Non-pigmented ciliary epithelial cell (primary cell): ENCODE data around the gene VPS37D.

Experiments used
- DNase-seq: peaks from one replicate; pipeline ENCODE4 v3.0.0-alpha.2; 2010; ENCODE audit warnings: low read depth

Gene VPS37D

DNA sequence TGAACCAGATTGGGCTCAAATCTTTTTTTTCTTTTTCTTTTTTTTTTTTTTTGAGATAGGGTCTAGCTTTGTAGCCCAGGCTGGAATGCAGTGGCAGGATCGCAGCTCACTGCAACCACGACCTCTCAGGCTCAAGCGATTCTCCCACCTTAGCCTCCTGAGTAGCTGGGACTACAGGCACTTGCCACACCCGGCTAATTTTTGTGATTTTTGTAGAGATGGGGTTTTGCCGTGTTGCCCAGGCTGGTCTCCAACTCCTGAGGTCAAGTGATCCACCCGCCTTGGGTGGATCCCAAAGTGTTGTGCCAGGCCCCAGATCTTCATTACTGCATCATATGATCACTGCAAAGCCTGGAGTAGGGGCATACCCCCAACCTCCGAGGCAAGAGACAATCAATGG is 12.9 kb downstream of the VPS37D start:
- DNase-seq: no peak

DNA sequence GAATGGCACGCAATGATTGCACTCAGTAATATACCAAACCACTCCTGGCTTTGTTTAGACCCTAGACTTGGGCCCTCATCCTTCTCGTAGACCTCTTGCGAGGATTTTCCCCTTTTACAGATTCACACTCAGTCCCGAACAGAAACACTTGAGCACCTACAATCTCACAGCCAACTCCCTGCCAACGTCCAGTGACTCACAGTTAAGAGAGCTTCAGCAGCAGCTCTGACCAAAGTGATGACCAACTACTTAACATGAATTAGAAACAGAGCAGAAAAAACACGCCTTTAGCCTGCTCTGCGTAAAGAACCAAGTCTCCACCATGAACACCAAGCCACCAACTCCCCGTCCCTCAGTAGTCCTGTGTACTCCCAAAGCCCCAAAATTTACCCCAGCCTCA is 13.4 kb downstream of the VPS37D start:
- DNase-seq: peak; percentile 36

DNA sequence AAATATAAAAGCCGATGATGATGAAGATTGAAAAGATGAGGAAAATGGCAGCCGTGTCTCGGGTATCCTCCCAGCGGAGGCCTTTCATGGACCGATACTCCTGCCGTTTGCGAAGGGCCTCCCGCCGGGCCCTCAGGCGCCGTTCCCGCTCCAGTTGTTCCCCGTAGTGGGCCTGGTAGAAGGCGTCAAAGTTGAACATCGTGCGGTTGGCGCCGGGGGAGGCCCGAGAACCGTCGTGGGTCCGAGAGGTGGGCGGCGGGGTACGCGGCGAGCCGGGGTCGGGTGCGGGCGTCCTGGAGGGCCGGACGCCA is 15.1 kb downstream of the VPS37D start:
- no peak for DNase-seq

DNA sequence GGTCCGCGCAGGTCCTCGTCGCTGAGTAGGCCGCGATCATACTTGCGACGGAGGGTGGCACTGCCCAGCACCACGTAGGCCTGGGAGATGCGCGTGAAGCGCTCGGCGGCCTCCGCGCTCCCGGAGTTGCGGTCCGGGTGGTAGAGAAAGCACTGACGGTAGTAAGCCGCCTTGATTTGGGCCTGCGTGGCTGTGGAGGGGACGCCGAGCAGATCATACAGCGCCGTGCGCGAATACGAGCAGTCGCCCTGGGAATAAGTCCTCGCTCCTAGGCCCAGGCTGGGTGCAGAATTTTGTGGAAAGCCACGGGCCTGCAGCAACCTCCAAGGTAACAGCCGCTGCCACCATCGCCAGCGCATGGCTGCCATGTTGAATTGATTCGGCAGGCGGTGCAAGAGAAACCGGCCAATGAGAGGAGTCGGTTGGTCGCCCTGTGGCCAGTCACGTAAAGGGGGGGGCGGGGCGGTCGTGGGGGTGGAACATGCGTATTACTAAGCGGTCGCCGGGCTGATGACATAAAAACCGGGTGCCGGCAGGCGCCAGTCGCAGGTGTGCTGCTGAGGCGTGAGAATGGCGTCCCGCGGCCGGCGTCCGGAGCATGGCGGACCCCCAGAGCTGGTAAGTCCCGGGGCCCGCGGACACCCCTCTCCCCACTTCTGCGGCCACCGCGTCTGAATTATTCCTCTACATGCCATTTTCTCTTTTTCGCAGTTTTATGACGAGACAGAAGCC is 15.6 kb downstream of the VPS37D start, which contains the start of the genes BUD23 and DNAJC30:
Gene BUD23 (plus strand): TSS at position 542 of the 732 bp plus-strand sequence. CDS start 29 bp downstream, at position 571.
Gene DNAJC30 (minus strand): TSS at position 398 of the 732 bp plus-strand sequence. CDS start 30 bp downstream, at position 368.
- DNase-seq: peak; percentile 71

DNA sequence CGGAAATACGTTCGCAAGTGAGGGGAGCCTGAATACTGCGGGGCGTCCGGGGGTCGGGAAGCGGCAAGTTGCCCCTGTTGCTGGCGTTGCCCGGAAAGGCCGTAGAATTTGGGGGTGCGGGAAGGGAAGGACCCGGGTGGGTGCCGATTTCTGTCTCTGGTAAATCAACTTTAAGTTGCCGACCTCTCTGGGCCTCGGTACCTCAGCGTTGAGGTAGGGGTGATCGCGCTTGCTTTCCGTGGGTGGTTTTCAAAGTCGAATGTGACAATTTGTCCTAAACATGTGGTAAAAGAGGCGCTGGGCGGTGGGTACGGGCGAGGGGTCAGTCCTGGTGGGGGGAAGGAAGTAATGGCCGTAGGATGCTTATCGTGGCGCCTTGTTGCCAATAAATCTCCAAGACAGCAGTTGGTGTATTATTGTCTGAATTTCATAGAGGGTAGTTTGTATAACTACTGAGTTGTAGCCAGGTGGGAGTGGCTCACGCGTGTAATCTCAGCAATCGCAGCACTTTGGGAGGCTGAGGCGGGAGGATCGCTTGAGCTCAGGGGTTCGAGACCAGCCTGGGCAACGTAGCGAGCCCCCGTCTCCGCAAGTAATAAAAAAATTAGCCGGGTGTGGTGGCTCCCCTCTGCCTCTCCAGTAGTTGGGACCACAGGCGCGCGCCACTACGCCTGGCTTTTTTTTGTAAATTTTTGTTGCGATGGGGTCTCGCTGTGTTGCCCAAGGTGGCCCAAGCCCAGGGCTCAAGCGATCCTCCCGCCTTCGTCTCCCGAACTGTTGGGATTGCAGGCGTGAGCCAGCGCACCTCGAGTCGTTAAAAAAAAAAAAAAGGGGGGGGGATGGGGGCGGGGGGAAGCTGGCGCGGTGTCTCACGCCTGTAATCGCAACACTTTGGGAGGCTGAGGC is 16.4 kb downstream of the VPS37D start:
- DNase-seq: no peak

DNA sequence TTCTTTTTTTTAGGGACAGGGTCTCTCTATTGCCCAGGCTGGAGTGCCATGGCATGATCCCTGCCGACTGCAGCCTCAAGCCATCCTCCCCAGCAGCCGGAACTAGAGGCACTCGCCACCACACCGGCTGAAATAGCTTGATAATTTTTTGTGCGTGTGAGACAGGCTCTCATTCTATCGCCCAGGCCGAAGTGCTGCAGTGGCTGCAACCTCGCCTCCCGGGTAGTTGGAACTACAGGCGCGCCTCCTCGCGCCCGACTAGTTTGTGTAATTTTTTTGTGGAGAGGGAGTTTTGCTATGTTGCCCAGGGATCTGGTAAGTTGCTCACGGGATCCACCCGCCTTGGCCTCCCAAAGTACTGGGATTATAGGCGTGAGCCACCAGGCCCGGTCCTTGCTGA is 17.7 kb downstream of the VPS37D start:
- DNase-seq: no peak

DNA sequence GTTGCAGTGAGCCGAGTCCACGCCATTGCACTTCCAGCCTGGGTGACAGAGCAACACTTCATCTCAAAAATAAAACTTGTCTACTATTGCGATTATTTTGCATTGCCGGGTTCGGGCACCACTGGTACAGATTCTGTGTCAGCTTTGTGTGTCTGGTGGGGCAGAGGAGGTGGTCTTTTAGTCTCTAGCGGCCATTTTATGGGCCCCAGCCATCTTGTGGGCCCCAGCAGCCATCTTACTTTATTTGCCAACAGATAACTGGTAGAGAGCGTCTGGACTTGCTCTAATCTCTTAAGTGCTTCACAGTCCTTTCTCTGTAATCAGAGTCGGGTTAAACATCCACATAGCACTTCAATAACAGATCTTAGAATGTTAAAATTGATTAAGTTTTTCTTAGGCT is 20.7 kb downstream of the VPS37D start:
- DNase-seq: no peak

DNA sequence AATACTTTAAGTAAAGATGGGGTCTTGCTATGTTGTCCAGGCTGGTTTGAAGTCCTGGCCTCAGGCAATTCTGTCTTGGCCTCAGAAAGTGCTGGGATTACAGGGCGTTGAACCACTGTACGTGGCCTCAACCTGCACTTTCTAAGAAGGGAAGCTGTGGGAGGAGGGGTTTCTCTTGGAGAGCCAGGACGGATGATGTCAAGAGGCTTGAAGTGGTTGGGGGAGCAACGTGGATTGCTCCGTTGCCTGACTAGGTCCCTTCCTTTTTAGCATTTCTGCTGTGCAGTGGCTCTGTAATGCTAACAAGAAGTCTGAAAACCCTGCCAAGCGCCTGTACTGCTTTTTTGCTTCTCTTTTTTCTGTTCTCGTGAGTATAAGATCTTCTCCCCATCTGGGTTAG is 23.0 kb downstream of the VPS37D start:
- no peak for DNase-seq

DNA sequence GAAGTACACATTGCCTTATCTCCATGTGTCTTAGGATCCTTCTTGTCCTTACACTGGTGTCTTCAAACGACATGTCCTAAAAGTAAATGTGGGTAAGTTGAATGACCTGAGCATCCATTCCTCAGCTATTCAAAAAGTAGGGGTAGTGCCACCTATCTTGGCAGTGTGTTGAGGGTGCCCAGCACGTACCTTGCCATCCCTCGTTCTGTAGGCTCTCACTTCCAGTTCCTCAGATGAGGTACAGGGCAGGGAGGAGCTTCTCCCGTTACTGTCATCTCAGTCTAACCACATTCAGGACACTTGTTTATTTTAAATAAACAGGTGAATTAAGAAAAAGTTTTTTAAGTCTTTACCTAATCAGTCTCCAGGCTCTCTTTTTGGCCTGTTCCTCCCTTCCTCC is 28.7 kb downstream of the VPS37D start:
- DNase-seq: no peak

DNA sequence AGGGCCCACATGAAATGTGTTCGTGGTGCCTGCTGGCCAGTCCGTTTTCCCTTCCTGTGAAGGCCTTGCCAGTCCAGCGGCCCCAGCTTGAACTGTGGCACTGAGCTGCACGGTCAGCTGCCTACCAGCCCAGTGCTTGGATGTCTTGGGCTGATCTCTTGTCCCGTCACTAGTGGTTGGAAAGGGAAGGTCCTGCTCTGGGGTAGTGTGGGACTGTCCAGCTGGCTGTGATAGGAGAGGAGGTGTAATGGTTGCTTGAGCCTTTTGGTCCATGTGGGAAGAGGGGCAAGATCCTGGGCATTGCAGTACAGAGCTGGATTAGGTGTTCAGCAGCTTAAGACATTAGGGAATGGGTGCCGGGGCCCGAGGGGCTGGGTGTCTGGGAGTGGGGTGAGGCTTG is 30.8 kb downstream of the VPS37D start:
- no peak for DNase-seq

DNA sequence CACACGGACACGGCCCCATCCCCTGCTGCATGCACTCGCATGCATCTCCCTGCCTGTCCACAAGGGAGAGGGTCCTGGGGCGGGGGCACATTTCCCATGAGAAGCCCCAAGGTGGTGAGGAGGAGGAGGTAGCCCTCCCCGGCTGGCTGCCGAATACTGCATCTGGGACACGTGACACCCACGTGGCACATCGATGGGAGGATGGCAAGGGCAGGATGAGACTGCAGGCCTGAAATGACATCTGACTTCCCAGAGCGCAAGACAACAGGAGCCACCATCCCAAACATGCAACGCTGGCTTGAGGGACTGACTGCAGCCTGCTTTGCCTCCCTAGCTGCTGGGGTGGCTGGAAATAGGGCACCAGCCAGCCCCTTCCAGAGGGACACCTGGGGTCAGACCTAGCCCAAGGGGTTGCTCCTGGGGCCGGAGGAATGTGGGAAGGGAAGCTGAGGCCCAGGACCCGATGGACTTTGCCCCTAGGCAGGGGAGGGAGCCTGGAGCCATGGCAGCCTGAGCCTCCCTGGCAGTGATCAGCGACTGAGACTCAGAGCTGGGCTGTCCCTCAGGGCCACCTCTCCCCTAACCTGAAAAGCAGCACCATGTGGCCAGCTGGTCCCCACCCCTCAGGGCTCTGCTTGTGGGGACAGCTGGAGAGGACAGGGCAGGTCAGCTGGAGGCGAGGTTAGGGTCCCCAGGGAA is 31.9 kb downstream of the VPS37D start:
- no peak for DNase-seq

DNA sequence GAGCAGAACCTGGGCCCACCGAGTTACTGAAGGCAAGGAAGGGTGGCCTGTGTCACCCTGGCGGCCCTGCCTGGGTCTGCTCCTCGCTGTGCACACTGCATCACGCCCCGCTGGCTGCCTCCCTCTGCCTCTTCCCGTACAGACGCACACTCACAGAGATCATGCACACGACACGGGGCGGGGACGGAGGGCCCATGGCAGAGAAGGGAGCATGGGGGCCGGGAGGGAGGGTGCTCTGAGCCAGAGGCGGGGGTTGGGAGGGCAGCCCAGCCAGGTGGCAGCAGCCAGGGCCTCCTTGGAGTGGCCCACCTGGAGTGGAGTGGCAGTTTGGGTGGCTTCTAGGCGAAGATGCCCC is 32.4 kb downstream of the VPS37D start:
- DNase-seq: no peak

DNA sequence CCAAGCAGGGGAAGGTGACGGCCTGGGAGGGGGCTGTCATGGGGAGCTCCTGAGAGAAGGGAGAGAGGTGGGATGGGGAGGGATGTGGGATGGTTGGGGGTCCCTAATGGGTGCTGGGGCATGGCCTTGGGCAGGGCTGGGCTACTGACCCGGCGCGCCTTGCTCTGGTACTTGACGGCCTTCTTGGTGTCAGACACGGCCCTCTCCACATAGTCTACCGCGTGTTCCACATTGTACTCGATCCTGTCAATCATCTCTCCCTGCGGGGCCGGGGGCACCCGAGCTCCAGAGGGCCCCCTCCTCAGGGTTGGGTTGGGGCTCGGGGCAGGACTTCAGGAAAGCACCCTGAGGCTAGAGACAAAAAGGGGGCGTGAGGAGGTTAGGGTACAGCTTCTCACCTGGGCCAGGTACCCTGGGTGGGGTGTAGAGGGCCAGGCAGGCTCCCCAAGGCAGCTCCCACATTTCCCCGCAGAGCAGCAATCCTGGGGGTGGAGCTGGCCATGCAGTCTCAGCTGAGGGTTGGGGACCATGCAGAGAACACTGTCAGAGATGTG is 33.0 kb downstream of the VPS37D start:
- DNase-seq: no peak

DNA sequence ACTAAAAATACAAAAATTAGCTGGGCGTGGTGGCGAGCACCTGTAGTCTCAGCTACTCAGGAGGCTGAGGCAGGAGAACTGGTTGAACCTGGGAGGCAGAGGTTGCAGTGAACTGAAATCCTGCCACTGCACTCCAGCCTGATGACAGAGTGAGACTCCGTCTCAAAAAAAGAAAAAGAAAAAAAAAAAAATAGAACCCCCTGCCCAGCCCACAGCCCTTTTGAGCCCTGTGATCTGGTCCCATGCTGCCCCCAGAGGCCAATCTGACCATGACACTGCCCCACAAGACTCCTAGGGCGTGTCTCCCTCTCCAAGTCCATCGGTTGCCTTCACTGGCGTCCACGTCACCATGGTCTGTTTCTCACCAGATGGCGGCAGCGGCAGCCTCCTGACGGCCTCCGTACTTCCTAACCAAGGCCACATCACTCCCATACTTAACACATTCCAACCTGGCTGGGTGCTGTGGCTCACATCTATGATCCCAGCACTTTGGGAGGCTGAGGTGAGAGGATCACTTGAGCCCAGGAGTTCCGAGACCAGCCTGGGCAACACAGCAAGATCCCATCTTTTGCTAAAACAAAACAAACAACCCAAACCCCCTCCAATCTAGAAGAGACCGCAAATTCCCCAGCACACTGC is 33.8 kb downstream of the VPS37D start:
- DNase-seq: no peak

DNA sequence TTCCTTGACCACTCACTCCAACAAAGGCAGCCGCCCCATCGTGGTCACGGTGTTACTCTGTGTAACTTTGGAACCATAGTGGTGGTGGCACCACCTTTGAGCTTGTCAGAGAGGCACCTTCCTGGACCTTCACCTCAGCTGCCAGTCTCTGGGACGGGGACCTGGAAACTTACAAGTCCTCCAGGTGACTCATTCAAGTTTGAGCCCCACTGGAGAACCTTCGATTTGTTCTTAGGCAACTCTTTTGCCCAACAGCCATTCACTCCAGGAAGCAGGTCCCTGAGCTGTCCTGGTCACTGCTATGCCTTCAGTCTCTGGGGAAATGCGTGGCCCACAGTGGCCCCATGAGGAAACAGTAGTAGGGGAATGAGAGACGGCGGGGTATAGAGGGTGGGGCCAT is 34.6 kb downstream of the VPS37D start:
- DNase-seq: no peak

DNA sequence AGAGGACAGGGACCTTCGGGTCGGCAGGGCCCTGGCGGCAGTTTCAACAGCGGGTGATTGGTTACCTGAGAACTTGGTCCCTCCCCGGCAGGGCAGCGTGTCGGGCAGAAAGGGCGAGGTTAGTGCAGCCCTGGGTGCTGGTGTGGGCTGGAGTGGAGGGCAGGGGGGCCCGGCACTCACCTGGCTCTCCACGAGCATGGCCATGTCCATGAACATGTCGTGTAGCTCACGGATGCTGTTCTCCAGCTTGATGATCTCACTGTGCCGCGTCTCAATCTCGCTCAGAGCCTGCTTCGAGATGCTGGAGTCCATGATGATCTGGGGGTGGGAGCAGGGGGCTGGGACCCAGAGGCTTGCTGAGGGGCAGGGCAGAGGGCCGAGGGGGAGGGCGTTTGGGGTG is 35.0 kb downstream of the VPS37D start:
- no peak for DNase-seq

DNA sequence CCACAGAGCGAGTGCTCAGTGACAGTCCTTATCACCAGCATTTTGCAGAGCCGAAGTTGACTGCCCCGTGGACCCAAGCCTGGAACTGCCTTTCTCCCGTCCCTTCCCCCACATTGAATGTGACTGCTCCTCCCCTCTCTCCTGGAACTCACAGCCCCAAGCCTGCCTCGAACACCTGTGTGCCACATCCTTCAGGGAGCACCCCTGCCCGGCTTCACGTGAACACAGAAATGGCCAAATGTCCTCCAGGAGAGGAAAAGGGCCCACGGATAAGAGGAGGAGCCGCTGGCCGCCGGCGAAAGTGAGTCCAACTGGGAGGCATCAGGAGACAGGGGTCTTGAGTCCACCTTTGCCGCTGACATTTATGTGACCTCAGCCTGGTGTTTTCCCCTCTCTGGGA is 35.6 kb downstream of the VPS37D start:
- no peak for DNase-seq

DNA sequence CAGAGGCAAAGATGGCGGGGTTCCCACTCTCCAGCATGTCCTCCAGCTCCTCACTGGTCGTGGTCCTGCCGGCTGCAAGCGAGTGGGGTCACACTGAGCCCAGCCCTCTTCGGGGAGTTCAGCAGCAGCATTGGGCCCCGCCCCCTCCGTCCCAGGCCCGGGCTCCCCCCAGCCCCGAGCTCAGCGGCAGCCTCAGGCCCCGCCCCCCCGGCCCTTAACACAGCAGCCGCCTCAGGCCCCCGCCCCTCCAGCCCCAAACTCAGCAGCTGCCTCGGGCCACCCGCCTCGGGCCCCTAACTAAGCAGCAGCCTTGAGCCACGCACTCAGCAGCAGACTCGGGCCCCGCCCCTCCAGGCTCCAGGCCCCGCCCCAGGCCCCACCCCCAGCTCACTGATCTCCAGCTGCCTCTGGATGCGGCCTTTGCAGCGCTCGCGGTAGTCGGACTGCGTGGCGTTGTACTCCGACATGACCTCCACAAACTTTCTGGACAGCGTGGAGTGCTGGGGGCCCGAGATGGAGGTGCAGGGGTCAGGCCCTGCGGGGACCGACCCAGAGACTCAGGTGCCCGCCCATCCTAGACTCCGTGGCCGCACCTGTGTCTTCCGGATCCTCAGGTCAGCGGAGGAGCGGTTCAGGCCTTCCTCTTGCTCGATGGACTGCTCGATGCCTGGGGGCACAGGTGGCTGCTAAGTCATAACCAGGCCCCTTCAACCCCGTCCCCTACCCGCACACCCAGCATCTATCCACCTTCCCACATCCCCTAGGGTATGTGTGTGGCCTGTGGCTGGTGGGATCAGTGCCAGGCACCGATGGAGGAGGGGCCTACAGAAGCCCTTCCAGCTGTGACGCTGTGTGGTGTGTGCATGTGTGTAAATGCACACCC is 36.4 kb downstream of the VPS37D start:
- no peak for DNase-seq

DNA sequence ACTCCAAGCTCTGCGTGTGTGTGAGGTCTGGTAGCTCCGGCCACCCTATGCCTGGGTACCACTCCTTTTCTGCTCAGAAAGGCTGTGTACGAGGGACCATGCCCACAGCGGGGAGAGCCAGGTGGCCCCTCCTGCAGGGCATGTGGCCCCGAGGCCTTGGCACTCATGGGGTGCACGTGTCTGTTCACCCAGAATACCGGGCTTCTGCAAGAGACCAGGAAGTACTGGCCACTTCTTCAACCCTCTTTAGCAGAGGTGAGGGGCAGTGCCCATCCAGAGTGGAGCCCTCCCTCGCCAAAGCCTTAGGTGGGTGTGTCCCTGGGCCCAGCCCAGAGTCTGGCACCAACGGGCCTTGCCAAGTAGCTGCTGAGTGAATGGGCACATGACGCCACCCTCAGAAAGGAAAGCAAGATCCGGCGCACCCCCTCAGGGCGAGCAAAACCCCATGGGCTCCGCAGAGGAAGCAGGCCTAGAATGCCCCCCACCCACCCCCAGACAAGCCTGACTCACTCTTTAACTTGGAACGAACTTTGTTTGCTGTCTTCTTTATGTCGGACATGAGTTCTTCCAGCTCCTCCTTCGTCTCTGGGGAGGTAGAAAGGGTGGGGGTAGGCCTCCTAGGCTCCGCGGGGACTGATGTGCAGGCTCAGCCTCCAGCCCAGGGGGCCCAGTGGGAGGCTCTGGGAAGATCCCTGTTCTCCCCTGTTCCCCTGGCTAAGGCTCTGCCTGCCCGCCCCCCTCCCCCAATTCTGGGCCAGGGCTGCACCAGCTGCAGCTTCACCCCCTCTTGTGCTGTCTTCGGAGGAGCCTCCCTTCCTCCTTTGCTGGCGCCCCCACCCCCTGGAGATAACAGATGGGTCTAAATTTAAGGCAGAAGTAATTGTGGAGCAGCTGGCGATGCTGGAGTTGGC is 37.3 kb downstream of the VPS37D start:
- DNase-seq: no peak

DNA sequence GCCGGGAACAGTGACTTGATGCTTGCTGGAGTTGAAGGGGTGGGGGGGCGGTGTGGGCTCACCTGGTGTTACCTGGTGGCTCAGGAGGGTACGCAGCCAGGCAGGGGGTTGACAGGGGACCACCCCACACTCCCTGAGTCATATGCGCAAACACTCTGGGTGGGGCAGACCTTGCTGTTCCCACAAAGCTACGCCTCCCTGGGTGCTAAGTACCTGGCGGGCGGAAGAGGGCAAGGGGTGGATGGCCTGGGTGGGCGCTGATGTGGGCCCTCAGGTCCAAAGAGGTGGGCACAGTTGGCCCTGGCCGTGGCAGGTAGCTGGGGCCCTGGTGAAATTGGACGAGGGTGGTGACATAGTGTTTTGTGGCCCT is 37.9 kb downstream of the VPS37D start:
- DNase-seq: no peak
